Peyer's patch (tissue), 4 donors: ENCODE data around the gene PURA. TPM values are rescaled to one million over a fixed set of nuclear protein-coding genes. Genes with fewer than 3 reads are reported as not detected.

Source experiments
- DNase-seq, 3 donors: peaks; one replicate each; pipeline ENCODE4 v3.0.0-alpha.2; 2017 to 2019
- H3K27ac ChIP-seq, 4 donors: fragments of 200-600 bp; sonication (generic); one replicate each; pipeline ENCODE4 v1.5.1; 2016 to 2019
- H3K27me3 ChIP-seq, 2 donors: fragments of 200-600 bp; sonication (generic); one replicate each; pipeline ENCODE4 v1.5.1; 2019
- H3K36me3 ChIP-seq, 3 donors: fragments of 200-600 bp; sonication (generic); one replicate each; pipeline ENCODE4 v1.5.1; 2016 to 2019
- H3K4me1 ChIP-seq, 4 donors: fragments of 200-600 bp; sonication (generic); one replicate each; pipeline ENCODE4 v1.5.1; 2016 to 2019
- H3K4me3 ChIP-seq, 4 donors: fragments of 200-600 bp; sonication (generic); 1 replicate in 3 of 4; 2 replicates in 1 of 4; pipeline ENCODE4 v1.5.1; 2016 to 2019; ENCODE audit warnings: mild to moderate bottlenecking in 1 of 4
- H3K9me3 ChIP-seq, 4 donors: fragments of 200-600 bp; sonication (generic); one replicate each; pipeline ENCODE4 v1.5.1; 2016 to 2019; ENCODE audit warnings: mild to moderate bottlenecking in 1 of 4
- CTCF ChIP-seq, 6 experiments: fragments of 450-650 bp in 4 of 6; fragments of 200-600 bp in 2 of 6; sonication (generic) in 1 of 6; IDR thresholded peaks; one replicate each; pipeline ENCODE4 v1.5.1; 2017 to 2019; ENCODE audit warnings: antibody characterized with exemption in 6 of 6, mild to moderate bottlenecking in 3 of 6, moderate library complexity in 1 of 6
- POLR2A ChIP-seq, 2 donors: fragments of 450-650 bp; IDR thresholded peaks; one replicate each; pipeline ENCODE4 v1.5.1; 2017; ENCODE audit warnings: antibody characterized with exemption in 2 of 2, mild to moderate bottlenecking in 2 of 2, moderate library complexity in 2 of 2
- total RNA-seq, 4 donors: library from RNA; depleted of rRNA; stranded (reverse); fragments of >200 nt; gene quantifications; one replicate each; pipeline ENCODE4 v1.1.0, GENCODE V29; 2016

The PURA gene
- total RNA-seq, 4 donors from 2014 or later = 22.2 to 24.7 (median 22.7) TPM

DNA sequence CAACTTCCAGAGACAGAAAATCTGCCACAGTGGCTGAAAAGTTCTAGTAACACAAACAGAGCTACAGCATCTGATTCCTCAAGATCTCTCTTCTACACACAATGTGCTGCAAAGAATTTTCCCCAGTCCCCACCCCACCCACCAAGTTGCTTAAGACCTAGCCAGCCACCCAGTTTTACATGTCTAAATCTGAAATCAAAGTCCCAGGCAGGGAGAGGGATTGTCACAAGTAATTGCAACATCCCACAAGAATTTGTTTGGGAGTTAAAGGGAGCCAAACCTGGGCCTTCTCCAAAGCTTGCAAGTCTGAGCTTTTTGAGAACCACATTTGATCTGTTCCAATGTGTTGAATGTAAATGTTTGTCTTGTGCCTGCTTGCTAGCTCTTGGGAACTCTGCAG, 27.3 kb downstream of the PURA start:
- Histone ChIP-seq H3K9me3 (no peaks in the 10 kb centered on the region), H3K36me3 (no peaks in the 10 kb centered on the region), H3K4me3 (no peak overlapping the region), H3K27me3 (no peaks in the 10 kb centered on the region), H3K4me1 (peaks cover 11 to 23% (median 12%) of the 10 kb centered on the region in 4 donors), H3K27ac (no peak overlapping the region)
- DNase-seq = no peak
- TF ChIP-seq CTCF (IDR thresholded peaks at IDR 0.05) (no peak), POLR2A (IDR thresholded peaks at IDR 0.05) (no peak)

DNA sequence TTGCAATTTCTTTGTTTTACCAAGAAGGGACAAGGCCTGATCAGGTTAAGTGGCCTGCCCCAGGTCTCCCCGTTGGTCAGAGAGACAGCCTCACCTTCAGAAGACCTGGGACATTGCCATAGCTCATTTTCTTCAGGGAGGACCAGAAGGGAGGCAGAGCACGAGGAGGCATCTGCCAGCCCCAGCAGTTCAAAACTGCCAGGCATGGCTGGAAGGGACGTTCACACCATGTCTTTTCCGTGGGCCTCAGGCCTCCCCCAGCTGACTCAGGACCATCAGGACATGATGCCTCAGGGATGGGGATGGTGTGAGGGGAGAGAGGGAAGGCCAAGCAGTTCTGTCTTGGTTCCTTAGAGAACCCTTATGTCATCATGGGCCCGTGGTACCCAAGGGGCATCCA, 28.3 kb downstream of the PURA start:
- Histone ChIP-seq H3K27ac (peak overlapping the region in 1 of 4 donors; percentile 82), H3K27me3 (no peaks in the 10 kb centered on the region), H3K4me3 (no peak overlapping the region), H3K4me1 (peaks cover 13 to 26% (median 14%) of the 10 kb centered on the region in 4 donors), H3K36me3 (no peaks in the 10 kb centered on the region), H3K9me3 (no peaks in the 10 kb centered on the region)
- DNase-seq = no peak
- TF ChIP-seq CTCF (IDR thresholded peaks at IDR 0.05) (no peak), POLR2A (IDR thresholded peaks at IDR 0.05) (no peak)

DNA sequence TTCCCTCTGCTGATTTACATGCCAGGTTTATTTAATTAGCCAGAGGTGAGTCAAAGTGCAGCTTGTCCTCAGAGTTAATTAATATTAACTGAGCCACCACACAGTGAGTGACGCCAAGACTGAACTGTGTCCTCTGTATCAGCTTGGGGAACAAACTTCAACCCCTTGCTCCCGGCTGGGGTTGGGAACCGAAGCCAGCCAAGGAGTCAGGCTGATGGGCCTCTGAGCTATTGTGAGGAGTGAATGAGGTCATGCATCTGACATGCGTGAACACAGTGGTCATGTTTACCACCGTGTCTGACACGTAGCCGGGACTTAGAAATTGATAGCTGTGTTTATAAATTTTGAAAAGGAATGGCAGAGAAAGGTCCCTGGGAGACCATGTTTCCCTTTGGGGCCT, 28.9 kb downstream of the PURA start:
- H3K4me3 ChIP-seq = no peak overlapping the region
- H3K36me3 ChIP-seq = no peaks in the 10 kb centered on the region
- H3K27me3 ChIP-seq = no peaks in the 10 kb centered on the region
- no peaks in the 10 kb centered on the region for H3K9me3 ChIP-seq
- no peak for TF ChIP-seq POLR2A (IDR thresholded peaks at IDR 0.05)
- TF ChIP-seq CTCF (IDR thresholded peaks at IDR 0.05) = no peak
- H3K27ac ChIP-seq = peak overlapping the region in 3 of 4 donors; percentile 13 to 82 (median 37)
- DNase-seq = peak in 2 of 3 donors; percentile 69 to 81
- H3K4me1 ChIP-seq = peaks cover 13 to 26% (median 14%) of the 10 kb centered on the region in 4 donors

GRCh38 chr5:140143521-140144258, 29.8 kb downstream of the PURA start:
- peaks cover 13 to 26% (median 14%) of the 10 kb centered on the region in 4 donors for H3K4me1 ChIP-seq
- H3K27me3 ChIP-seq = no peaks in the 10 kb centered on the region
- no peaks in the 10 kb centered on the region for H3K36me3 ChIP-seq
- no peak for DNase-seq
- TF ChIP-seq CTCF (IDR thresholded peaks at IDR 0.05) (no peak), POLR2A (IDR thresholded peaks at IDR 0.05) (no peak)
- peak overlapping the region in 3 of 4 donors; percentile 13 to 82 (median 37) for H3K27ac ChIP-seq
- H3K9me3 ChIP-seq = no peaks in the 10 kb centered on the region
- no peak overlapping the region for H3K4me3 ChIP-seq

- no peaks in the 10 kb centered on the region for H3K27me3 ChIP-seq
- no peak for DNase-seq
- TF ChIP-seq CTCF (IDR thresholded peaks at IDR 0.05) (no peak), POLR2A (IDR thresholded peaks at IDR 0.05) (no peak)
- no peaks in the 10 kb centered on the region for H3K9me3 ChIP-seq
- no peaks in the 10 kb centered on the region for H3K36me3 ChIP-seq
- peaks cover 13 to 26% (median 14%) of the 10 kb centered on the region in 4 donors for H3K4me1 ChIP-seq
- peak overlapping the region in 1 of 4 donors; percentile 54 for H3K4me3 ChIP-seq
- H3K27ac ChIP-seq = no peak overlapping the region
Observed at GRCh38 chr5:140145256-140145655, 31.3 kb downstream of the PURA start.
